ENCODE results near the gene OPCML. TPM values are rescaled to one million over a fixed set of nuclear protein-coding genes. Genes with fewer than 3 reads are reported as not detected.

The OPCML gene
- total RNA-seq, 3 donors from 2014 or later (not counting 1 experiment from before 2014, with no cell fraction given): not detected

DNA sequence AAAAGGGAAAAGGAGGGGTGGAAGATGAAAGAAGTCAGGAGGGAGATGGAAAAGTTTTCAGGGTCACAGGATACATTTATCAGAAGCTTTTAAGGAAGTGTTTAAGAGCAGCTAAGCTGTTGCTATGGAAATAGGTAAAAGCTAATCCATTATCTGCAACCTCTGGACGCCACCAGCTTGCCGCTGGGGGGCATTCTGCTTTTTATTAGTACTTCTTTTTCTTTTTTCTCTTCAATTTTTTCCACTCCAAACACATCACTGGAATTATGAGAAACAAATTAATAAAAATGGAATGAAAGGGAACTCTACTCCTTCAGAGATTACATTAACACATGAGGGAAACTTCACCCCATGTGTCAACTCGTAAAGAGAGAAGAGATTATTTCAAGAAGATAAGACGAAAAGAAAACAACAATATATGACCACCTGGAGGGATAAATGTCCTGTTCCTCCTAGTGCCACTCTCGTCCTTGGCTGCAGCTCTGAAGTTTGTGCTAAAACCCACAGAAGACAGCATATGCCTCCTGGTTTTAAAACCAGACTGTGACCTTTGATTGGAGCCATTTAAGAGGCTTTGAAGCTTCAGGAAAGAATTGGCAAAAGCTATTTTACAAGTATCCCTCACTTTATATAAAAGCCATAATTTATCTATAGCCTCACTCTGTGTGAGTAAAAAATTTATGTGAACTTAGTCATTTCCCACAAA lies 972.8 kb downstream of the OPCML start:
- H3K27me3 ChIP-seq (ENCODE audit: control insufficient read depth, insufficient read depth, low read length): no peaks in the 10 kb centered on the region
- WGBS (ENCODE audit: insufficient coverage): 52% methylated on average over 2 of the region's 5 CpGs
- intact Hi-C loops (cut with micrococcal nuclease): no loop called here

DNA sequence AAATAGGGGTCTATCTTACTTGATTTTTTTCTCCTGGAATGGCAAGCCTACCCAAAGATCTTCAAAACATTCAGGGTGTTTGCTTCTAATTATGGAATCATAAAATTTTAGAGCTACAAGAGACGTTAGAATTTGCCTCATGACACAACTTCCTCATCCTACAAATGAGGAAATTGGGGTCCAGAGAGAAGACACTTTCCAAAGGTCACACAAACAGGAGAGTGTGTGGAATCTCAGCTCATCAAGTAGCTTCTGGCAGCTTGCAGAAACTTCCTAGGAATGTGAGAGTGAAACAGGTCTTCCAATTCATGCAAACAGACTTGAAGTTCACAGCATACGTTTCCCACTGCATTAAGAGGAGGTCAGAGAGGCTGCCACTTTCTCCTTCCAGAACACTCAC lies 976.0 kb downstream of the OPCML start:
- H3K4me1 Mint-ChIP-seq: no peaks in the 10 kb centered on the region
- H3K27ac Mint-ChIP-seq: no peak overlapping the region
- H3K9me3 Mint-ChIP-seq: peaks cover 8 to 26% of the 10 kb centered on the region in 2 donors

More for the DNA sequence above, 972.8 kb downstream of the OPCML start:
- H3K4me1 ChIP-seq (ENCODE audit: control insufficient read depth, insufficient read depth, low read length): no peaks in the 10 kb centered on the region
- no peak overlapping the region for H3K27ac ChIP-seq (ENCODE audit: low read length)
- DNase-seq (no peak), ATAC-seq (no peak)
- Mint-ChIP-seq H3K4me1 (no peaks in the 10 kb centered on the region), H3K36me3 (peaks cover 10% of the 10 kb centered on the region), H3K4me3 (no peak overlapping the region), H3K27ac (no peak overlapping the region), H3K9me3 (peaks cover 3 to 22% of the 10 kb centered on the region in 2 donors), H3K27me3 (ENCODE audit: low read depth in 2 of 2) (no peaks in the 10 kb centered on the region)
- H3K36me3 ChIP-seq (ENCODE audit: control insufficient read depth, insufficient read depth, low read length): no peaks in the 10 kb centered on the region
- no peaks in the 10 kb centered on the region for H3K9me3 ChIP-seq (ENCODE audit: control insufficient read depth, insufficient read depth, low read length)
- H3K4me3 ChIP-seq (ENCODE audit: low read length): no peak overlapping the region
- TF ChIP-seq, protein P1, sequence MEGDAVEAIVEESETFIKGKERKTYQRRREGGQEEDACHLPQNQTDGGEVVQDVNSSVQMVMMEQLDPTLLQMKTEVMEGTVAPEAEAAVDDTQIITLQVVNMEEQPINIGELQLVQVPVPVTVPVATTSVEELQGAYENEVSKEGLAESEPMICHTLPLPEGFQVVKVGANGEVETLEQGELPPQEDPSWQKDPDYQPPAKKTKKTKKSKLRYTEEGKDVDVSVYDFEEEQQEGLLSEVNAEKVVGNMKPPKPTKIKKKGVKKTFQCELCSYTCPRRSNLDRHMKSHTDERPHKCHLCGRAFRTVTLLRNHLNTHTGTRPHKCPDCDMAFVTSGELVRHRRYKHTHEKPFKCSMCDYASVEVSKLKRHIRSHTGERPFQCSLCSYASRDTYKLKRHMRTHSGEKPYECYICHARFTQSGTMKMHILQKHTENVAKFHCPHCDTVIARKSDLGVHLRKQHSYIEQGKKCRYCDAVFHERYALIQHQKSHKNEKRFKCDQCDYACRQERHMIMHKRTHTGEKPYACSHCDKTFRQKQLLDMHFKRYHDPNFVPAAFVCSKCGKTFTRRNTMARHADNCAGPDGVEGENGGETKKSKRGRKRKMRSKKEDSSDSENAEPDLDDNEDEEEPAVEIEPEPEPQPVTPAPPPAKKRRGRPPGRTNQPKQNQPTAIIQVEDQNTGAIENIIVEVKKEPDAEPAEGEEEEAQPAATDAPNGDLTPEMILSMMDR (IDR thresholded peaks at IDR 0.05): no peak

DNA sequence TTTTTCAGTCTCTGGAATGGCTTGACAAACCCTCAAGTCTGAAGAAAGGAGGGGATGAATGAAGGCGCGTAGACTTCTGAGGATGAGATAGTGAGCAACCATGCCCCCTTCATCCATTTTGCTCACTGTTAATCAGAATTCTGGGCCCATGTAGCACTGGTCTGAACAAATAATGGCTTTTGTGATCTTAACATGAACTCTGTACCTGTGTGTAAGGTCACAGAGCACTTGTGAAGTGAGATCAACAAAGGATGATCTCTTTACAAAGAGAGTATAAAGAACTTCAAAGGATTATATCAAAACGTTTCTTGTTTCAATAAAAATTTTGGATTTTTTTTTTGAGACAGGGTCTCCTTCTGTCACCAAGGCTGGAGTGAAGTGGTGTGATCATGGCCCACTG lies 976.7 kb downstream of the OPCML start:
- no peak overlapping the region for H3K4me3 Mint-ChIP-seq
- no peak overlapping the region for H3K27ac ChIP-seq (ENCODE audit: low read length)
- H3K4me3 ChIP-seq (ENCODE audit: low read length): no peak overlapping the region
- DNase-seq (no peak), ATAC-seq (no peak)
- H3K27ac Mint-ChIP-seq: no peak overlapping the region
- peaks cover 8 to 24% of the 10 kb centered on the region in 2 donors for H3K9me3 Mint-ChIP-seq
- 83% methylated on average over 1 of the region's 3 CpGs for WGBS (ENCODE audit: insufficient coverage)
- TF ChIP-seq, protein P1 (IDR thresholded peaks at IDR 0.05): no peak
- H3K27me3 Mint-ChIP-seq (ENCODE audit: low read depth in 2 of 2): no peaks in the 10 kb centered on the region
- H3K27me3 ChIP-seq (ENCODE audit: control insufficient read depth, insufficient read depth, low read length): no peaks in the 10 kb centered on the region
- H3K4me1 Mint-ChIP-seq: no peaks in the 10 kb centered on the region
- H3K36me3 ChIP-seq (ENCODE audit: control insufficient read depth, insufficient read depth, low read length): no peaks in the 10 kb centered on the region
- H3K9me3 ChIP-seq (ENCODE audit: control insufficient read depth, insufficient read depth, low read length): no peaks in the 10 kb centered on the region
- peaks cover 10% of the 10 kb centered on the region for H3K36me3 Mint-ChIP-seq
- intact Hi-C loops (cut with micrococcal nuclease): no loop called here
- no peaks in the 10 kb centered on the region for H3K4me1 ChIP-seq (ENCODE audit: control insufficient read depth, insufficient read depth, low read length)

More for the DNA sequence above, 976.0 kb downstream of the OPCML start:
- no peaks in the 10 kb centered on the region for H3K36me3 ChIP-seq (ENCODE audit: control insufficient read depth, insufficient read depth, low read length)
- no peak overlapping the region for H3K4me3 ChIP-seq (ENCODE audit: low read length)
- intact Hi-C loops (cut with micrococcal nuclease): no loop called here
- no peaks in the 10 kb centered on the region for H3K9me3 ChIP-seq (ENCODE audit: control insufficient read depth, insufficient read depth, low read length)
- no peak overlapping the region for H3K27ac ChIP-seq (ENCODE audit: low read length)
- DNase-seq: no peak
- no peaks in the 10 kb centered on the region for H3K4me1 ChIP-seq (ENCODE audit: control insufficient read depth, insufficient read depth, low read length)
- Mint-ChIP-seq H3K27me3 (ENCODE audit: low read depth in 2 of 2) (no peaks in the 10 kb centered on the region), H3K36me3 (peaks cover 10% of the 10 kb centered on the region), H3K4me3 (no peak overlapping the region)
- no peak for ATAC-seq
- 29% methylated on average over 2 of the region's 2 CpGs for WGBS (ENCODE audit: insufficient coverage)
- H3K27me3 ChIP-seq (ENCODE audit: control insufficient read depth, insufficient read depth, low read length): no peaks in the 10 kb centered on the region
- TF ChIP-seq, protein P1 (IDR thresholded peaks at IDR 0.05): no peak

- no peaks in the 10 kb centered on the region for H3K27me3 Mint-ChIP-seq (ENCODE audit: low read depth in 2 of 2)
- H3K9me3 Mint-ChIP-seq: peaks cover 11 to 17% of the 10 kb centered on the region in 2 donors
- Histone ChIP-seq H3K9me3 (ENCODE audit: control insufficient read depth, insufficient read depth, low read length) (no peaks in the 10 kb centered on the region), H3K4me3 (ENCODE audit: low read length) (no peak overlapping the region), H3K4me1 (ENCODE audit: control insufficient read depth, insufficient read depth, low read length) (no peaks in the 10 kb centered on the region), H3K27me3 (ENCODE audit: control insufficient read depth, insufficient read depth, low read length) (no peaks in the 10 kb centered on the region), H3K36me3 (ENCODE audit: control insufficient read depth, insufficient read depth, low read length) (no peaks in the 10 kb centered on the region), H3K27ac (ENCODE audit: low read length) (no peak overlapping the region)
- ATAC-seq: no peak
- H3K27ac Mint-ChIP-seq: no peak overlapping the region
- H3K36me3 Mint-ChIP-seq: no peaks in the 10 kb centered on the region
- 82% methylated on average over 5 of the region's 5 CpGs for WGBS (ENCODE audit: insufficient coverage)
- DNase-seq: no peak
- no peaks in the 10 kb centered on the region for H3K4me1 Mint-ChIP-seq
- no peak overlapping the region for H3K4me3 Mint-ChIP-seq
- TF ChIP-seq, protein P1 (IDR thresholded peaks at IDR 0.05): no peak
- intact Hi-C loops (cut with micrococcal nuclease): no loop called here
Measured at GRCh38 chr11:132551016-132551415, 981.3 kb downstream of the OPCML start.

Data from natural killer cell (primary cell).